ENCODE results near the gene YIPF6. TPM values are rescaled to one million over a fixed set of nuclear protein-coding genes. Genes with fewer than 3 reads are reported as not detected.

Gene YIPF6, protein sequence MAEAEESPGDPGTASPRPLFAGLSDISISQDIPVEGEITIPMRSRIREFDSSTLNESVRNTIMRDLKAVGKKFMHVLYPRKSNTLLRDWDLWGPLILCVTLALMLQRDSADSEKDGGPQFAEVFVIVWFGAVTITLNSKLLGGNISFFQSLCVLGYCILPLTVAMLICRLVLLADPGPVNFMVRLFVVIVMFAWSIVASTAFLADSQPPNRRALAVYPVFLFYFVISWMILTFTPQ
- 25.6 and 27.2 TPM in 2 replicates for total RNA-seq

DNA sequence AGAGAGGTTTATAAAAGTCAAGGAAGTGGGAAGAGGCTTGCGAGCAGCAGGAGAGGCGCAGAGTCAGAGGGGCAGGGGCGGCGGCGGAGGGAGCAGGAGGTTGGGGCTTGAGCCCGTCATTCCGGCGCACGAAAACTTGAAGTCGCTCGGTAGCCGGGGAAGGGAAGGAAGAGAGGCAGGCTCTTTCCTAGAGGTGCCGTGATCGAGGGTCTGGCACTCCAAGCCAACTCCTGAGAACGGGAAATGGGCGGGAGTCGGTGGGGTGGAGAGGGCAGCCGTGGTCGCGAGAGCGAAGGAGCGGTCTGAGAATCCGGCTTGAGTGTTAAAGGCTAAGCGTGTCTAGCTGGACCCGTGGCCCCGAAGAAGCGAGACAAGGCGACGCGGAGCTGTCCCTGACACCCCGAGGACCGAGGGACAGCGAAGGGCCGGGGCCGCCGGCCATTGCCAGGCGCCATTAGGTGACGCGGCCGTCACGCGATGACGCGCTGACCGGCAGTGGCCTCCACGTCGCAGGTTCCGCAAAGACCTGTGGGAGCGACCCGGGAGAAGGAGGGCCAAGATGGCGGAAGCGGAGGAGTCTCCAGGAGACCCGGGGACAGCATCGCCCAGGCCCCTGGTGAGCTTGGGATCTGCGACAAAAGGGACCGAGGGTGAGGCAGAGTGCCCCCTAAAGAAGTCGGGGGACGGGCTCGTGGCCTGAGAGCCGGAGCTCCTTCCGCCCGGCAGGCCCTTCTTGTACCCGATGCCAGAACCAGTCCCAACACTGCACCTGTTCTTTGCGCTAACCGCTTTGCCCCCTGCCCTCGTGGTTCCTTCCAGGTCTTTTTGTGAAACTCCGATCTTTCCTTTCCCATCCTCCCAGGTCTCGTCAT, at the start of gene YIPF6:
Gene YIPF6 (plus strand): TSS at position 544 of the 872 bp plus-strand sequence. CDS start 16 bp downstream, at position 560.

Other genes with a start within 250 kb of the YIPF6 start
- gene OPHN1, start 65.6 kb upstream of the YIPF6 start, total RNA-seq = 7.6 and 8.3 TPM in 2 replicates
- 6.3 and 7.3 TPM in 2 replicates for gene STARD8, start 148.6 kb downstream of the YIPF6 start, total RNA-seq

Measured in smooth muscle cell of trachea (primary cell).